Large intestine (tissue), 3 donors: ENCODE data around the gene MED25. TPM values are rescaled to one million over a fixed set of nuclear protein-coding genes. Genes with fewer than 3 reads are reported as not detected.

ENCODE experiments used
- DNase-seq, 2 donors: peaks; one replicate each; pipeline versions ENCODE4 v3.0.0 to v3.0.0-alpha.2; 2013
- H3K27ac ChIP-seq: one replicate; pipeline ENCODE4 v1.5.1; 2013; ENCODE audit warnings: low read length
- H3K27me3 ChIP-seq: 2 replicates; pipeline ENCODE4 v1.6.1; 2013; ENCODE audit warnings: low read length; ENCODE audit not compliant: control insufficient read depth, insufficient read depth
- H3K36me3 ChIP-seq: 2 replicates; pipeline ENCODE4 v1.6.1; 2013; ENCODE audit warnings: low read length; ENCODE audit not compliant: control insufficient read depth, insufficient read depth
- H3K4me1 ChIP-seq: one replicate; pipeline ENCODE4 v1.6.1; 2013; ENCODE audit warnings: low read length; ENCODE audit not compliant: control insufficient read depth, insufficient read depth
- H3K4me3 ChIP-seq: one replicate; pipeline ENCODE4 v1.5.1; 2013; ENCODE audit warnings: low read length
- H3K9me3 ChIP-seq: one replicate; pipeline ENCODE4 v1.6.1; 2013; ENCODE audit warnings: mild to moderate bottlenecking, low read depth, low read length, moderate library complexity; ENCODE audit not compliant: control insufficient read depth
- WGBS: methylation state at CpG from one replicate; pipeline ENCODE4 v1.1.5; 2013; ENCODE audit warnings: low lambda C conversion rate; ENCODE audit not compliant: insufficient coverage; 5-methylcytosine and 5-hydroxymethylcytosine counted together
- polyA plus RNA-seq: library from polyadenylated mRNA; unstranded; fragments of 120-200 nt; gene quantifications from one replicate; pipeline ENCODE4 v1.2.1, GENCODE V29; 2013

The MED25 gene
- polyA plus RNA-seq, 1 donor = 57.7 TPM

- peak overlapping the region; percentile 99 for H3K27ac ChIP-seq
- H3K36me3 ChIP-seq = peaks cover 49% of the 10 kb centered on the region
- no CpG with 5 or more reads among the region's 9 CpGs for WGBS
- H3K9me3 ChIP-seq = peaks cover 13% of the 10 kb centered on the region
- peaks cover 16% of the 10 kb centered on the region for H3K4me1 ChIP-seq
- H3K4me3 ChIP-seq = peak overlapping the region; percentile 82
- H3K27me3 ChIP-seq = no peaks in the 10 kb centered on the region
- no peak for DNase-seq
Observed at GRCh38 chr19:49878744-49879070, 60.6 kb downstream of the MED25 start.

- Histone ChIP-seq H3K36me3 (peaks cover 51% of the 10 kb centered on the region), H3K27ac (no peak overlapping the region), H3K27me3 (no peaks in the 10 kb centered on the region), H3K4me1 (peaks cover 16% of the 10 kb centered on the region), H3K9me3 (peaks cover 13% of the 10 kb centered on the region), H3K4me3 (no peak overlapping the region)
- no peak for DNase-seq
- WGBS = no CpG with 5 or more reads among the region's 12 CpGs
Observed at GRCh38 chr19:49879243-49879963, 61.3 kb downstream of the MED25 start.

- peaks cover 58% of the 10 kb centered on the region for H3K36me3 ChIP-seq
Observed at GRCh38 chr19:49880162-49880869, 62.2 kb downstream of the MED25 start.

GRCh38 chr19:49881186-49881585, 63.1 kb downstream of the MED25 start:
- WGBS = no CpG with 5 or more reads among the region's 17 CpGs
- DNase-seq = no peak
- H3K27me3 ChIP-seq = no peaks in the 10 kb centered on the region
- H3K9me3 ChIP-seq = peaks cover 10% of the 10 kb centered on the region
- no peak overlapping the region for H3K27ac ChIP-seq
- H3K36me3 ChIP-seq = peaks cover 62% of the 10 kb centered on the region
- no peak overlapping the region for H3K4me3 ChIP-seq
- H3K4me1 ChIP-seq = peaks cover 9% of the 10 kb centered on the region

More at GRCh38 chr19:49880162-49880869, 62.2 kb downstream of the MED25 start:
- Histone ChIP-seq H3K27me3 (no peaks in the 10 kb centered on the region), H3K27ac (no peak overlapping the region), H3K4me3 (no peak overlapping the region), H3K4me1 (peaks cover 14% of the 10 kb centered on the region), H3K9me3 (peaks cover 13% of the 10 kb centered on the region)
- WGBS = no CpG with 5 or more reads among the region's 10 CpGs
- no peak for DNase-seq

- whole genome bisulfite sequencing = no CpG with 5 or more reads among the region's 31 CpGs
- peaks cover 9% of the 10 kb centered on the region for H3K4me1 ChIP-seq
- no peak overlapping the region for H3K27ac ChIP-seq
- no peak overlapping the region for H3K4me3 ChIP-seq
- H3K36me3 ChIP-seq = peaks cover 64% of the 10 kb centered on the region
- no peaks in the 10 kb centered on the region for H3K27me3 ChIP-seq
- peaks cover 8% of the 10 kb centered on the region for H3K9me3 ChIP-seq
- DNase-seq = no peak
Observed at GRCh38 chr19:49881672-49882394, 63.7 kb downstream of the MED25 start.

GRCh38 chr19:49882643-49883042, 64.6 kb downstream of the MED25 start:
- no peak overlapping the region for H3K4me3 ChIP-seq
- H3K36me3 ChIP-seq = peaks cover 64% of the 10 kb centered on the region
- peaks cover 8% of the 10 kb centered on the region for H3K9me3 ChIP-seq
- H3K27me3 ChIP-seq = no peaks in the 10 kb centered on the region
- DNase-seq = no peak
- no CpG with 5 or more reads among the region's 14 CpGs for WGBS
- peaks cover 9% of the 10 kb centered on the region for H3K4me1 ChIP-seq
- no peak overlapping the region for H3K27ac ChIP-seq

- Histone ChIP-seq H3K27ac (no peak overlapping the region), H3K9me3 (peaks cover 8% of the 10 kb centered on the region), H3K4me1 (peaks cover 8% of the 10 kb centered on the region), H3K4me3 (no peak overlapping the region), H3K36me3 (peaks cover 64% of the 10 kb centered on the region), H3K27me3 (no peaks in the 10 kb centered on the region)
- 100% methylated on average over 1 of the region's 5 CpGs for WGBS
- no peak for DNase-seq
Observed at GRCh38 chr19:49883094-49883493, 65.0 kb downstream of the MED25 start.

- no CpG with 5 or more reads among the region's 18 CpGs for WGBS
- no peaks in the 10 kb centered on the region for H3K27me3 ChIP-seq
- H3K36me3 ChIP-seq = peaks cover 64% of the 10 kb centered on the region
- H3K4me1 ChIP-seq = no peaks in the 10 kb centered on the region
- no peak overlapping the region for H3K4me3 ChIP-seq
- no peak overlapping the region for H3K27ac ChIP-seq
- peaks cover 8% of the 10 kb centered on the region for H3K9me3 ChIP-seq
- no peak for DNase-seq
Observed at GRCh38 chr19:49884109-49884508, 66.0 kb downstream of the MED25 start.

- Histone ChIP-seq H3K9me3 (peaks cover 14% of the 10 kb centered on the region), H3K36me3 (peaks cover 59% of the 10 kb centered on the region), H3K27me3 (peaks cover 5% of the 10 kb centered on the region), H3K27ac (no peak overlapping the region), H3K4me1 (no peaks in the 10 kb centered on the region), H3K4me3 (no peak overlapping the region)
- DNase-seq = no peak
- no CpG with 5 or more reads among the region's 3 CpGs for WGBS
Observed at GRCh38 chr19:49884760-49885159, 66.7 kb downstream of the MED25 start.
